Endothelial cell of umbilical vein (primary cell): ENCODE data around the gene LATS2. TPM values are rescaled to one million over a fixed set of nuclear protein-coding genes. Genes with fewer than 3 reads are reported as not detected.

Experiments used
- BruUV-seq: library from RNA; stranded (reverse); fragments of 400-500 nt; replicated peaks from 2 replicates; lab custom pipeline; 2021; lab: Mats Ljungman, UMichigan
- CTCF ChIA-PET: fragments of 300-600, 350-600 bp; sonication (Branson Sonifier 250); formaldehyde crosslinking; loops from one replicate; lab custom pipeline; 2021; ENCODE audit warnings: antibody characterized with exemption, inconsistent platforms; lab: Charles Lee
- POLR2A ChIA-PET: fragments of 300-600, 350-600 bp; sonication (Branson Sonifier 250); formaldehyde crosslinking; loops from one replicate; lab custom pipeline; 2021; ENCODE audit warnings: antibody characterized with exemption, inconsistent platforms; lab: Charles Lee
- DNase-seq: peaks from one replicate; pipeline ENCODE4 v3.0.0-alpha.2; 2011; ENCODE audit warnings: low read depth, low spot score
- FAIRE-seq: peaks from 2 replicates; lab custom pipeline; 2011; peaks lifted over from hg19 to GRCh38; lab: Jason Lieb, UNC
- H2AFZ ChIP-seq: 2 replicates; pipeline ENCODE4 v1.6.0; 2012; ENCODE audit warnings: low read depth, low read length, control low read depth, inconsistent platforms
- H3K27ac ChIP-seq: 2 replicates; pipeline ENCODE4 v1.5.1; 2011; ENCODE audit warnings: low read depth, mild to moderate bottlenecking, control low read depth, low read length, moderate library complexity; ENCODE audit not compliant: insufficient read depth
- H3K27me3 ChIP-seq, 2 experiments: 2 replicates each; pipeline versions ENCODE4 v1.6.0 to v1.6.1; 2011; ENCODE audit warnings: low read length in 2 of 2, mixed read lengths in 1 of 2; ENCODE audit not compliant: control insufficient read depth in 2 of 2, insufficient read depth in 2 of 2
- H3K36me3 ChIP-seq, 2 experiments: 2 replicates in 1 of 2; 3 replicates in 1 of 2; pipeline ENCODE4 v1.5.1; 2011; ENCODE audit warnings: low read length in 2 of 2, mild to moderate bottlenecking in 1 of 2, moderate library complexity in 1 of 2; ENCODE audit not compliant: control insufficient read depth in 2 of 2, insufficient read depth in 2 of 2; ENCODE audit errors: extremely low read depth in 1 of 2
- H3K4me1 ChIP-seq: 3 replicates; pipeline ENCODE4 v1.5.1; 2011; ENCODE audit warnings: mild to moderate bottlenecking, low read length; ENCODE audit not compliant: control insufficient read depth, insufficient read depth; ENCODE audit errors: extremely low read depth
- H3K4me2 ChIP-seq: 2 replicates; pipeline ENCODE4 v1.6.1; 2011; ENCODE audit warnings: low read length, control low read depth, mixed read lengths; ENCODE audit not compliant: insufficient read depth
- H3K4me3 ChIP-seq, 3 experiments: fragments of 200-600 bp in 1 of 3; sonication (generic), shearing (Covaris generic) in 1 of 3; replicated peaks in 1 of 3; 2 replicates each; pipeline ENCODE4 v1.5.1; 2011 to 2016; ENCODE audit warnings: control low read depth in 3 of 3, low read length in 3 of 3, mild to moderate bottlenecking in 2 of 3, inconsistent platforms in 1 of 3, low read depth in 1 of 3, moderate library complexity in 1 of 3; ENCODE audit not compliant: insufficient read depth in 1 of 3
- H3K79me2 ChIP-seq: 2 replicates; pipeline ENCODE4 v1.6.0; 2012; ENCODE audit warnings: low read length, inconsistent platforms; ENCODE audit not compliant: control insufficient read depth, insufficient read depth
- H3K9ac ChIP-seq: replicated peaks from 2 replicates; pipeline ENCODE3; 2011; ENCODE audit warnings: low read length, control low read depth; ENCODE audit not compliant: insufficient read depth; ENCODE audit errors: extremely low read depth
- H3K9me1 ChIP-seq: replicated peaks from 3 replicates; pipeline ENCODE4 v1.6.0; 2011; ENCODE audit warnings: mild to moderate bottlenecking, low read length; ENCODE audit not compliant: control insufficient read depth, insufficient read depth; ENCODE audit errors: extremely low read depth
- H3K9me3 ChIP-seq: replicated peaks from 2 replicates; pipeline ENCODE4 v1.5.1; 2012; ENCODE audit warnings: low read length, inconsistent platforms; ENCODE audit not compliant: control insufficient read depth, insufficient read depth
- H4K20me1 ChIP-seq: replicated peaks from 2 replicates; pipeline ENCODE3; 2011; ENCODE audit warnings: mild to moderate bottlenecking, low read length; ENCODE audit not compliant: control insufficient read depth, insufficient read depth; ENCODE audit errors: extremely low read depth
- GATA2 ChIP-seq: IDR thresholded peaks from 2 replicates; pipeline ENCODE4 v1.7.0; 2011; ENCODE audit warnings: low read depth, mild to moderate bottlenecking, moderate library complexity, mixed read lengths, low read length; ENCODE audit not compliant: insufficient read length, insufficient read depth
- MYC ChIP-seq: IDR thresholded peaks from one replicate; pipeline ENCODE4 v1.6.1; 2011; ENCODE audit warnings: mild to moderate bottlenecking, low read depth, low read length
- POLR2AphosphoS5 ChIP-seq: IDR thresholded peaks from 2 replicates; pipeline ENCODE4 v1.6.1; 2012; ENCODE audit warnings: low read depth, mild to moderate bottlenecking, control low read depth, low read length, moderate library complexity; ENCODE audit not compliant: insufficient read depth
- dilution Hi-C: fragments of 300-500 bp; cut with MboI; formaldehyde crosslinking; loops from one replicate; pipeline ENCODE4 v1.15.0; 2019; ENCODE audit warnings: low sequenced_read_pairs; ENCODE audit not compliant: extremely low pct_ligation_motif_present
- intact Hi-C: fragments of 100-400 bp; cut with micrococcal nuclease; formaldehyde crosslinking; loops from one replicate; pipeline ENCODE4 v1.10.0; 2022
- polyA plus RNA-seq, 4 experiments: library from polyadenylated mRNA; depleted of rRNA in 3 of 4; stranded (reverse) in 3 of 4; unstranded in 1 of 4; fragments of >200 nt; gene quantifications; 2 replicates each; pipeline versions ENCODE4 v1.2.1 to v1.2.3, GENCODE V29; 2011 to 2012; ENCODE audit warnings: missing spikeins in 1 of 4
- total RNA-seq: library from RNA; stranded (reverse); gene quantifications from 2 replicates; pipeline ENCODE4 v1.2.3, GENCODE V29; 2021
- TF ChIP-seq, protein P1 (sequence below): IDR thresholded peaks from 2 replicates; pipeline ENCODE4 v1.6.1; 2011; ENCODE audit not compliant: insufficient read depth, insufficient read length
- TF ChIP-seq, protein P2 (sequence below), 2 donors: IDR thresholded peaks; 1 replicate in 1 of 2; 2 replicates in 1 of 2; pipeline ENCODE4 v1.5.1; 2011; ENCODE audit warnings: low read length in 2 of 2, mild to moderate bottlenecking in 2 of 2, moderate library complexity in 2 of 2, control low read depth in 1 of 2, inconsistent platforms in 1 of 2, low read depth in 1 of 2; ENCODE audit not compliant: insufficient read depth in 1 of 2; ENCODE audit errors: extremely low read depth in 1 of 2

LATS2 gene
- total and polyA plus RNA-seq, 2 donors (not counting 3 experiments of a cell fraction or from before 2014, with no cell fraction given): 33.5 to 67.6 TPM

DNA sequence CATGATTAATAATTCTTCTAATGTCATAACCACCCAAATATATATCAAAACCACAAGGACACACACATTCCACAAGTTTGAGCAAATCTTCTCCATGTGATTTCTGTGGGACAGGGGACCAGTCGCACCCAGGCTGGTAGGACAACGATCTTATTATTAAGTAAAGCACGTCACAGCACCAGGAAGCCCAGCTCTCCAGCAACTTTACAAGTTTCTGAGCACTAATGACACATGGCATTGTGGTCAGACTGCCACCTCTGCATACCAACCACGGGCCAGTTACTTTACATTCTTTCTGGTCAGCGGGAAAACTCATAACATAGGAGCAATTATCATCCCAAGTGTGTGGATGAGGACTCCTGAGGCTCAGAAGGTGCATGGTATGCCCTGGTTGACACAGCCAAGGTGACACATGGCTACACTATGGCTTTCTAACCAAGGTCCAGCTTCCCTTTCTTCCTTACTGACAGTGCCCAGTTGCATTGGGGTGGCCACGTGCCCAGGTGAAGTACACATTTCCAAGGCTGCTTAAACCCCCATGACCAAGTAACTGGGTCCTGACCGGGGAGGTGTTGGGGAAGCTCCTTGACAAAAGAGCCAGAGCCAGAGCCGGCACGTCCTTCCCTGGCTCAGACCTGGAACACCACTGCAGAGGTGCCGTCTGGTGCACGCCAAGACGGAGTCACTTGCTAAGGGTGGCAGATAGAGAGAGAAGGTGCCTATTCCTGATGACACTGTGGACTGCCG, 27.4 kb downstream of the LATS2 start:
- dilution Hi-C loops (no loop called here), intact Hi-C loops (no loop called here)
- BruUV-seq: no TSS peak
- H3K27ac ChIP-seq: peak overlapping the region; percentile 12
- ChIA-PET CTCF (interaction anchor here (0.6 to 3.0 kb wide), 20 partner anchors 11 to 262 kb away, joined by 3 to 22 read pairs (median 6); partner anchors contain the start of genes LATS2, MRPL57 and SKA3), POLR2A (interaction anchor here (0.6 to 1.0 kb wide), 2 partner anchors 17 to 41 kb away, joined by 4 to 5 read pairs; no protein-coding TSS in a partner anchor)
- DNase-seq: no peak
- no peak for FAIRE-seq
- H3K9ac ChIP-seq: peak overlapping the region; percentile 28
- H3K9me1 ChIP-seq: no peaks in the 10 kb centered on the region
- H4K20me1 ChIP-seq: peaks cover 9% of the 10 kb centered on the region
- no peak for TF ChIP-seq GATA2
- no peak for TF ChIP-seq MYC
- TF ChIP-seq POLR2AphosphoS5: no peak
- TF ChIP-seq, protein P1, sequence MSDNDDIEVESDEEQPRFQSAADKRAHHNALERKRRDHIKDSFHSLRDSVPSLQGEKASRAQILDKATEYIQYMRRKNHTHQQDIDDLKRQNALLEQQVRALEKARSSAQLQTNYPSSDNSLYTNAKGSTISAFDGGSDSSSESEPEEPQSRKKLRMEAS: no peak
- TF ChIP-seq, protein P2, sequence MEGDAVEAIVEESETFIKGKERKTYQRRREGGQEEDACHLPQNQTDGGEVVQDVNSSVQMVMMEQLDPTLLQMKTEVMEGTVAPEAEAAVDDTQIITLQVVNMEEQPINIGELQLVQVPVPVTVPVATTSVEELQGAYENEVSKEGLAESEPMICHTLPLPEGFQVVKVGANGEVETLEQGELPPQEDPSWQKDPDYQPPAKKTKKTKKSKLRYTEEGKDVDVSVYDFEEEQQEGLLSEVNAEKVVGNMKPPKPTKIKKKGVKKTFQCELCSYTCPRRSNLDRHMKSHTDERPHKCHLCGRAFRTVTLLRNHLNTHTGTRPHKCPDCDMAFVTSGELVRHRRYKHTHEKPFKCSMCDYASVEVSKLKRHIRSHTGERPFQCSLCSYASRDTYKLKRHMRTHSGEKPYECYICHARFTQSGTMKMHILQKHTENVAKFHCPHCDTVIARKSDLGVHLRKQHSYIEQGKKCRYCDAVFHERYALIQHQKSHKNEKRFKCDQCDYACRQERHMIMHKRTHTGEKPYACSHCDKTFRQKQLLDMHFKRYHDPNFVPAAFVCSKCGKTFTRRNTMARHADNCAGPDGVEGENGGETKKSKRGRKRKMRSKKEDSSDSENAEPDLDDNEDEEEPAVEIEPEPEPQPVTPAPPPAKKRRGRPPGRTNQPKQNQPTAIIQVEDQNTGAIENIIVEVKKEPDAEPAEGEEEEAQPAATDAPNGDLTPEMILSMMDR (IDR thresholded peaks at IDR 0.05; ENCODE audit: extremely low read depth in 1 of 2, insufficient read depth in 1 of 2, low read depth in 1 of 2, low read length in 2 of 2): no peak
- H2AFZ ChIP-seq: no peak overlapping the region
- peak overlapping the region; percentile 58 for H3K4me2 ChIP-seq
- peaks cover 61% of the 10 kb centered on the region for H3K4me1 ChIP-seq
- H3K79me2 ChIP-seq: peaks cover 100% of the 10 kb centered on the region
- H3K27me3 ChIP-seq: no peaks in the 10 kb centered on the region
- H3K9me3 ChIP-seq: no peaks in the 10 kb centered on the region
- H3K4me3 ChIP-seq: no peak overlapping the region
- H3K36me3 ChIP-seq: peaks cover 2 to 5% of the 10 kb centered on the region in 2 experiments
